HG03103 (cell line): ENCODE results near the gene CDKN2AIP.

Experiments used
- ATAC-seq: cut with Tn5 transposase; IDR thresholded peaks from one replicate; pipeline ENCODE4 v1.9.1; 2021; ENCODE audit warnings: low read depth; ENCODE audit not compliant: unreplicated experiment

Gene CDKN2AIP

GRCh38 chr4:183492791-183493222 is 48.4 kb downstream of the CDKN2AIP start:
- ATAC-seq, result no peak

GRCh38 chr4:183493246-183493645 is 48.8 kb downstream of the CDKN2AIP start:
- ATAC-seq, result no peak

- no peak for ATAC-seq
Observed at GRCh38 chr4:183495184-183495583, 50.7 kb downstream of the CDKN2AIP start.
